CD14-positive monocyte (primary cell): Measurements from ENCODE around the gene RD3L. TPM values are rescaled to one million over a fixed set of nuclear protein-coding genes. Genes with fewer than 3 reads are reported as not detected.

ENCODE experiments used
- DNase-seq, 3 donors: peaks; one replicate each; pipeline ENCODE4 v3.0.0-alpha.2; 2011 to 2022
- H2AFZ ChIP-seq: 2 replicates; pipeline ENCODE4 v1.6.0; 2012; ENCODE audit warnings: mild to moderate bottlenecking, low read depth, low read length, inconsistent platforms; ENCODE audit not compliant: insufficient read depth, poor library complexity, severe bottlenecking
- H3K27ac ChIP-seq, 2 donors: 1 replicate in 1 of 2; 2 replicates in 1 of 2; pipeline ENCODE4 v1.5.1; 2012 to 2013; ENCODE audit warnings: low read length in 2 of 2, control low read depth in 1 of 2, inconsistent platforms in 1 of 2, low read depth in 1 of 2, mild to moderate bottlenecking in 1 of 2
- H3K27me3 ChIP-seq, 2 donors: one replicate each; pipeline versions ENCODE4 v1.6.0 to v1.6.1; 2011 to 2013; ENCODE audit warnings: low read length in 2 of 2; ENCODE audit not compliant: control insufficient read depth in 2 of 2, insufficient read depth in 2 of 2
- H3K36me3 ChIP-seq, 2 donors: replicated peaks in 1 of 2; 1 replicate in 1 of 2; 2 replicates in 1 of 2; pipeline versions ENCODE4 v1.5.1 to v1.6.1; 2012 to 2013; ENCODE audit warnings: low read length in 2 of 2, control low read depth in 1 of 2, inconsistent platforms in 1 of 2, mild to moderate bottlenecking in 1 of 2; ENCODE audit not compliant: insufficient read depth in 2 of 2, control insufficient read depth in 1 of 2
- H3K4me1 ChIP-seq, 2 donors: 1 replicate in 1 of 2; 2 replicates in 1 of 2; pipeline versions ENCODE4 v1.5.1 to v1.6.1; 2012 to 2013; ENCODE audit warnings: low read length in 2 of 2, control low read depth in 1 of 2, inconsistent platforms in 1 of 2, mild to moderate bottlenecking in 1 of 2, moderate library complexity in 1 of 2; ENCODE audit not compliant: insufficient read depth in 2 of 2, control insufficient read depth in 1 of 2
- H3K4me2 ChIP-seq: replicated peaks from 2 replicates; pipeline ENCODE3; 2012; ENCODE audit warnings: low read length, moderate library complexity, mild to moderate bottlenecking; ENCODE audit not compliant: poor library complexity, severe bottlenecking; ENCODE audit errors: extremely low read depth
- H3K4me3 ChIP-seq, 3 experiments: fragments of 200-600 bp in 1 of 3; sonication (generic) in 1 of 3; replicated peaks in 1 of 3; 1 replicate in 2 of 3; 2 replicates in 1 of 3; pipeline ENCODE4 v1.5.1; 2011 to 2013; ENCODE audit warnings: low read length in 3 of 3, mild to moderate bottlenecking in 3 of 3, control low read depth in 2 of 3, low read depth in 2 of 3, inconsistent platforms in 1 of 3, moderate library complexity in 1 of 3
- H3K79me2 ChIP-seq: 2 replicates; pipeline ENCODE4 v1.6.0; 2012; ENCODE audit warnings: mild to moderate bottlenecking, control low read depth, inconsistent platforms, low read length, moderate library complexity; ENCODE audit not compliant: insufficient read depth
- H3K9ac ChIP-seq: 2 replicates; pipeline ENCODE4 v1.6.0; 2017; ENCODE audit warnings: low read length, mild to moderate bottlenecking; ENCODE audit not compliant: insufficient read depth, poor library complexity, severe bottlenecking
- H3K9me3 ChIP-seq, 2 donors: replicated peaks in 1 of 2; 1 replicate in 1 of 2; 2 replicates in 1 of 2; pipeline versions ENCODE4 v1.5.1 to v1.6.1; 2012 to 2013; ENCODE audit warnings: low read length in 2 of 2, control low read depth in 1 of 2; ENCODE audit not compliant: control insufficient read depth in 1 of 2, insufficient read depth in 1 of 2
- H4K20me1 ChIP-seq: 2 replicates; pipeline ENCODE4 v1.6.0; 2012; ENCODE audit warnings: mild to moderate bottlenecking, low read length, control low read depth, moderate library complexity; ENCODE audit not compliant: insufficient read depth
- H3K27ac Mint-ChIP-seq, 7 donors: one replicate each; pipeline ENCODE4 v1.8.0; 2020; ENCODE audit warnings: mild to moderate bottlenecking in 7 of 7, mixed read lengths in 7 of 7, moderate library complexity in 6 of 7, inconsistent platforms in 2 of 7
- H3K27me3 Mint-ChIP-seq, 3 donors: one replicate each; pipeline ENCODE4 v1.8.0; 2021 to 2022; ENCODE audit warnings: low read depth in 3 of 3, mild to moderate bottlenecking in 3 of 3, mixed read lengths in 3 of 3, moderate library complexity in 3 of 3, inconsistent platforms in 1 of 3
- H3K36me3 Mint-ChIP-seq, 2 donors: one replicate each; pipeline ENCODE4 v1.8.0; 2020; ENCODE audit warnings: mixed read lengths in 2 of 2, inconsistent platforms in 1 of 2, mild to moderate bottlenecking in 1 of 2
- H3K4me1 Mint-ChIP-seq: one replicate; pipeline ENCODE4 v1.8.0; 2020; ENCODE audit warnings: mild to moderate bottlenecking, mixed read lengths
- H3K4me3 Mint-ChIP-seq, 2 donors: one replicate each; pipeline ENCODE4 v1.8.0; 2020; ENCODE audit warnings: mild to moderate bottlenecking in 2 of 2, mixed read lengths in 2 of 2, moderate library complexity in 1 of 2
- H3K9me3 Mint-ChIP-seq, 7 donors: one replicate each; pipeline ENCODE4 v1.8.0; 2020 to 2022; ENCODE audit warnings: mixed read lengths in 7 of 7, mild to moderate bottlenecking in 6 of 7, moderate library complexity in 6 of 7, inconsistent platforms in 2 of 7
- WGBS: methylation state at CpG from one replicate; pipeline ENCODE4 v1.1.5; 2013; ENCODE audit warnings: missing lambda C conversion rate; ENCODE audit not compliant: insufficient coverage; 5-methylcytosine and 5-hydroxymethylcytosine counted together
- intact Hi-C, 2 donors: fragments of 100-400 bp; cut with micrococcal nuclease; formaldehyde crosslinking; loops; one replicate each; pipeline versions ENCODE4 v1.15.0 to v1.15.1; 2023
- polyA plus RNA-seq, 3 donors: library from polyadenylated mRNA; depleted of rRNA in 1 of 3; unstranded in 2 of 3; stranded (reverse) in 1 of 3; fragments of 300-500 nt in 2 of 3; fragments of >200 nt in 1 of 3; fragmentation: Illumina TruSeq in 2 of 3; gene quantifications; 1 replicate in 2 of 3; 2 replicates in 1 of 3; pipeline ENCODE4 v1.2.3, GENCODE V29; 2012 to 2021
- TF ChIP-seq, protein P1 (sequence below): fragments of 200-600 bp; IDR thresholded peaks from one replicate; pipeline ENCODE4 v1.8.0; 2022; ENCODE audit warnings: antibody characterized with exemption, mild to moderate bottlenecking

The RD3L gene
- polyA plus RNA-seq, 3 donors: not detected

DNA sequence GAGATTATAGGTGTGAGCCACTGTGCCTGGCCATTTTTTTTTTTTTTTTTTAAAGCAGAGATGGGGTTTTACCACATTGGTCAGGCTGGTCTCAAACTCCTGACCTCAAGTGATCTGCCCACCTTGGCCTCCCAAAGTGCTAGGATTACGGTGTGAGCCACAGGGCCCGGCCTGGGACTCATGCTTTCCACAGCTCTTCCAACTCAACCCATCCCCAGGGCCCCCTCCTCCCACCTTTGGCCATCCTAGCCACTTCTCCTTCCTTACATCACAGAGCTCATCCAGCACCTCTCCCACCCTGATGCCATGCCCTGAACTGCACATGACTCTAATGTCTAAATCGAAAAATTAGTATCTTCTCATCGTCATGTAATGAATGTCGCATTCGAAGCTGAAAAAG lies 26.7 kb downstream of the RD3L start:
- H3K36me3 Mint-ChIP-seq: peaks cover 52 to 67% of the 10 kb centered on the region in 2 donors
- Histone ChIP-seq H3K4me1 (peaks cover 10% of the 10 kb centered on the region in 2 donors), H3K36me3 (peaks cover 50 to 73% of the 10 kb centered on the region in 2 donors), H3K27me3 (no peaks in the 10 kb centered on the region), H3K27ac (peak overlapping the region in 1 of 2 donors; percentile 27), H2AFZ (no peak overlapping the region), H3K9ac (no peak overlapping the region), H3K9me3 (no peaks in the 10 kb centered on the region), H4K20me1 (peaks cover 95% of the 10 kb centered on the region), H3K79me2 (peaks cover 59% of the 10 kb centered on the region), H3K4me2 (no peak overlapping the region), H3K4me3 (no peak overlapping the region)
- DNase-seq: no peak
- TF ChIP-seq, protein P1, sequence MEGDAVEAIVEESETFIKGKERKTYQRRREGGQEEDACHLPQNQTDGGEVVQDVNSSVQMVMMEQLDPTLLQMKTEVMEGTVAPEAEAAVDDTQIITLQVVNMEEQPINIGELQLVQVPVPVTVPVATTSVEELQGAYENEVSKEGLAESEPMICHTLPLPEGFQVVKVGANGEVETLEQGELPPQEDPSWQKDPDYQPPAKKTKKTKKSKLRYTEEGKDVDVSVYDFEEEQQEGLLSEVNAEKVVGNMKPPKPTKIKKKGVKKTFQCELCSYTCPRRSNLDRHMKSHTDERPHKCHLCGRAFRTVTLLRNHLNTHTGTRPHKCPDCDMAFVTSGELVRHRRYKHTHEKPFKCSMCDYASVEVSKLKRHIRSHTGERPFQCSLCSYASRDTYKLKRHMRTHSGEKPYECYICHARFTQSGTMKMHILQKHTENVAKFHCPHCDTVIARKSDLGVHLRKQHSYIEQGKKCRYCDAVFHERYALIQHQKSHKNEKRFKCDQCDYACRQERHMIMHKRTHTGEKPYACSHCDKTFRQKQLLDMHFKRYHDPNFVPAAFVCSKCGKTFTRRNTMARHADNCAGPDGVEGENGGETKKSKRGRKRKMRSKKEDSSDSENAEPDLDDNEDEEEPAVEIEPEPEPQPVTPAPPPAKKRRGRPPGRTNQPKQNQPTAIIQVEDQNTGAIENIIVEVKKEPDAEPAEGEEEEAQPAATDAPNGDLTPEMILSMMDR: no peak
- peaks cover 0 to 3% (median 0%) of the 10 kb centered on the region in 3 donors for H3K27me3 Mint-ChIP-seq
- no peak overlapping the region for H3K4me3 Mint-ChIP-seq
- peak overlapping the region in 3 of 7 donors; percentile 31 to 56 (median 49) for H3K27ac Mint-ChIP-seq
- H3K9me3 Mint-ChIP-seq: no peaks in the 10 kb centered on the region
- intact Hi-C loops: no loop called here
- peaks cover 14% of the 10 kb centered on the region for H3K4me1 Mint-ChIP-seq
- 92% methylated on average over 6 of the region's 6 CpGs for WGBS

- DNase-seq: no peak
- no peak overlapping the region for H3K9ac ChIP-seq
- H3K27me3 ChIP-seq: no peaks in the 10 kb centered on the region
- no peak overlapping the region for H3K4me3 ChIP-seq
- no peak overlapping the region for H3K4me2 ChIP-seq
- H3K4me1 Mint-ChIP-seq: peaks cover 9% of the 10 kb centered on the region
- 100% methylated on average over 3 of the region's 6 CpGs for WGBS
- no peak overlapping the region for H3K27ac Mint-ChIP-seq
- peaks cover 43 to 56% of the 10 kb centered on the region in 2 donors for H3K36me3 ChIP-seq
- no peak overlapping the region for H2AFZ ChIP-seq
- H3K4me1 ChIP-seq: peaks cover 0 to 1% of the 10 kb centered on the region in 2 donors
- peaks cover 0 to 2% (median 0%) of the 10 kb centered on the region in 7 donors for H3K9me3 Mint-ChIP-seq
- intact Hi-C loops: no loop called here
- no peak overlapping the region for H3K4me3 Mint-ChIP-seq
- no peak overlapping the region for H3K27ac ChIP-seq
- H3K36me3 Mint-ChIP-seq: peaks cover 47 to 61% of the 10 kb centered on the region in 2 donors
- H3K9me3 ChIP-seq: no peaks in the 10 kb centered on the region
- H3K27me3 Mint-ChIP-seq: peaks cover 0 to 1% (median 0%) of the 10 kb centered on the region in 3 donors
- TF ChIP-seq, protein P1: no peak
- peaks cover 12% of the 10 kb centered on the region for H3K79me2 ChIP-seq
- H4K20me1 ChIP-seq: peaks cover 49% of the 10 kb centered on the region
Observed at GRCh38 chr14:103910984-103911383, 31.3 kb downstream of the RD3L start.
